Panc1 (cell line): Measurements from ENCODE around the gene KRT72. TPM values are rescaled to one million over a fixed set of nuclear protein-coding genes. Genes with fewer than 3 reads are reported as not detected.

Experiments used
- ATAC-seq: fragments of 200-7000 bp; cut with Tn5 transposase; 2 replicates; pipeline ENCODE4 v1.9.1; 2020; ENCODE audit warnings: mild to moderate bottlenecking, moderate library complexity
- BruUV-seq: library from RNA; stranded (reverse); fragments of 400-500 nt; replicated peaks from 2 replicates; lab custom pipeline; 2021; lab: Mats Ljungman, UMichigan
- CTCF ChIA-PET: fragments of 300-600 bp; sonication (Branson Sonifier 250); formaldehyde crosslinking; loops from one replicate; lab custom pipeline; 2022; ENCODE audit warnings: antibody characterized with exemption; lab: Charles Lee
- POLR2A ChIA-PET: fragments of 300-600 bp; sonication (Branson Sonifier 250); formaldehyde crosslinking; loops from one replicate; lab custom pipeline; 2022; ENCODE audit warnings: antibody characterized with exemption; lab: Charles Lee
- DNase-seq: peaks from one replicate; pipeline ENCODE4 v3.0.0-alpha.2; 2010; ENCODE audit warnings: low read depth, low spot score
- H3K27ac ChIP-seq: 2 replicates; pipeline ENCODE4 v1.5.1; 2011; ENCODE audit warnings: mild to moderate bottlenecking, low read length, inconsistent platforms
- H3K27me3 ChIP-seq: fragments of 200-500 bp; sonication (Bioruptor generic); 2 replicates; pipeline ENCODE4 v1.6.0; 2014; ENCODE audit warnings: low read length, inconsistent platforms; ENCODE audit not compliant: control insufficient read depth, insufficient read depth
- H3K36me3 ChIP-seq: fragments of 200-500 bp; sonication (Bioruptor generic); 2 replicates; pipeline ENCODE4 v1.5.1; 2014; ENCODE audit warnings: inconsistent platforms, mild to moderate bottlenecking, low read length, moderate library complexity; ENCODE audit not compliant: control insufficient read depth, insufficient read depth
- H3K4me1 ChIP-seq: 2 replicates; pipeline ENCODE4 v1.5.1; 2011; ENCODE audit warnings: inconsistent platforms, mild to moderate bottlenecking, low read length, moderate library complexity; ENCODE audit not compliant: control insufficient read depth, insufficient read depth
- H3K4me3 ChIP-seq, 2 experiments: 2 replicates each; pipeline ENCODE4 v1.5.1; 2011 to 2012; ENCODE audit warnings: low read depth in 2 of 2, low read length in 2 of 2, mild to moderate bottlenecking in 2 of 2, inconsistent platforms in 1 of 2, moderate library complexity in 1 of 2
- H3K9me3 ChIP-seq: fragments of 200-500 bp; sonication (Bioruptor generic); 2 replicates; pipeline ENCODE4 v1.5.1; 2014; ENCODE audit warnings: low read depth, mild to moderate bottlenecking, inconsistent platforms, low read length, moderate library complexity; ENCODE audit not compliant: control insufficient read depth, insufficient read depth
- POLR2AphosphoS5 ChIP-seq: IDR thresholded peaks from 2 replicates; pipeline ENCODE4 v1.6.1; 2012; ENCODE audit warnings: mild to moderate bottlenecking, low read depth, low read length, moderate library complexity
- SIN3A ChIP-seq: IDR thresholded peaks from 2 replicates; pipeline ENCODE4 v1.6.1; 2012; ENCODE audit warnings: low read depth, mild to moderate bottlenecking, low read length, moderate library complexity, borderline replicate concordance; ENCODE audit not compliant: insufficient read depth
- TCF7L2 ChIP-seq: IDR thresholded peaks from 2 replicates; pipeline ENCODE4 v1.6.1; 2011; ENCODE audit warnings: mild to moderate bottlenecking, low read depth, low read length, inconsistent platforms
- in situ Hi-C: cut with HindIII; loops from 2 replicates; pipeline ENCODE4 v1.10.0; 2016; ENCODE audit warnings: low sequenced_read_pairs, low pct_unique_long_range_greater_than_20kb
- intact Hi-C: fragments of 100-400 bp; cut with micrococcal nuclease; formaldehyde crosslinking; loops from one replicate; pipeline ENCODE4 v1.10.0; 2022; ENCODE audit not compliant: unreplicated experiment
- total RNA-seq: library from RNA; stranded (reverse); gene quantifications from one replicate; pipeline ENCODE4 v1.2.1, GENCODE V29; 2021; ENCODE audit not compliant: unreplicated experiment
- TF ChIP-seq, protein P1 (sequence below): fragments of 450-650 bp; IDR thresholded peaks from 2 replicates; pipeline ENCODE4 v1.5.1; 2017; ENCODE audit warnings: mild to moderate bottlenecking
- TF ChIP-seq, protein P2 (sequence below), 2 experiments: IDR thresholded peaks; 2 replicates each; pipeline ENCODE4 v1.6.1; 2011 to 2012; ENCODE audit warnings: low read depth in 2 of 2, control low read depth in 1 of 2, low read length in 1 of 2, mild to moderate bottlenecking in 1 of 2, moderate library complexity in 1 of 2; ENCODE audit not compliant: insufficient read depth in 1 of 2

KRT72 gene
- total RNA-seq, 1 experiment from 2014 or later: not detected

DNA sequence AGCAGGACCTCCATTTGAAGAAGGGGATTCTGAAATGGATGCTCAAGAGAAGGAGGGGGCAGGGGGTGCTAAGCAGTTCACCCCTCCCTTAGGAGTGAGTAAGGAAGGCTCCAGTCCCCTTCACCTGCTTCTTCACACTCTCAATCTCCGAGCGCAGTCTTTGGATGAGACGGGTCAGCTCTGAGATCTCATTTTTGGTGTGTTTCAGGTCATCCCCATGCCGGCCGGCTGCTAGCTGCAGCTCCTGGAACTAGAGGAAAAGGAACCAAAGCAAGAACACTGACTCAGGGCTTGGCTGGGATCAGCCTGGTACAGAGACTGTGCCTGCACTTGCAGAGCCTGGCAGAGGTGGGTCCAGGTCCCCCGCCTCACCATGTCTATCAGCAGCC lies 9.8 kb upstream of the KRT72 start:
- DNase-seq (no peak), ATAC-seq (no peak)
- no peaks in the 10 kb centered on the region for H3K4me1 ChIP-seq
- ChIA-PET CTCF (no interaction called here), POLR2A (interaction anchor here (0.7 kb wide), 1 partner anchor 141 kb away, joined by 5 read pairs; no protein-coding TSS in a partner anchor)
- TF ChIP-seq, protein P1, sequence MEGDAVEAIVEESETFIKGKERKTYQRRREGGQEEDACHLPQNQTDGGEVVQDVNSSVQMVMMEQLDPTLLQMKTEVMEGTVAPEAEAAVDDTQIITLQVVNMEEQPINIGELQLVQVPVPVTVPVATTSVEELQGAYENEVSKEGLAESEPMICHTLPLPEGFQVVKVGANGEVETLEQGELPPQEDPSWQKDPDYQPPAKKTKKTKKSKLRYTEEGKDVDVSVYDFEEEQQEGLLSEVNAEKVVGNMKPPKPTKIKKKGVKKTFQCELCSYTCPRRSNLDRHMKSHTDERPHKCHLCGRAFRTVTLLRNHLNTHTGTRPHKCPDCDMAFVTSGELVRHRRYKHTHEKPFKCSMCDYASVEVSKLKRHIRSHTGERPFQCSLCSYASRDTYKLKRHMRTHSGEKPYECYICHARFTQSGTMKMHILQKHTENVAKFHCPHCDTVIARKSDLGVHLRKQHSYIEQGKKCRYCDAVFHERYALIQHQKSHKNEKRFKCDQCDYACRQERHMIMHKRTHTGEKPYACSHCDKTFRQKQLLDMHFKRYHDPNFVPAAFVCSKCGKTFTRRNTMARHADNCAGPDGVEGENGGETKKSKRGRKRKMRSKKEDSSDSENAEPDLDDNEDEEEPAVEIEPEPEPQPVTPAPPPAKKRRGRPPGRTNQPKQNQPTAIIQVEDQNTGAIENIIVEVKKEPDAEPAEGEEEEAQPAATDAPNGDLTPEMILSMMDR: no peak
- TF ChIP-seq TCF7L2: no peak
- no peaks in the 10 kb centered on the region for H3K9me3 ChIP-seq
- H3K4me3 ChIP-seq: no peak overlapping the region
- H3K36me3 ChIP-seq: no peaks in the 10 kb centered on the region
- H3K27me3 ChIP-seq: peaks cover 8% of the 10 kb centered on the region
- H3K27ac ChIP-seq: no peak overlapping the region
- no TSS peak for BruUV-seq
- intact Hi-C loops: no loop called here
- in situ Hi-C loops: no loop called here

DNA sequence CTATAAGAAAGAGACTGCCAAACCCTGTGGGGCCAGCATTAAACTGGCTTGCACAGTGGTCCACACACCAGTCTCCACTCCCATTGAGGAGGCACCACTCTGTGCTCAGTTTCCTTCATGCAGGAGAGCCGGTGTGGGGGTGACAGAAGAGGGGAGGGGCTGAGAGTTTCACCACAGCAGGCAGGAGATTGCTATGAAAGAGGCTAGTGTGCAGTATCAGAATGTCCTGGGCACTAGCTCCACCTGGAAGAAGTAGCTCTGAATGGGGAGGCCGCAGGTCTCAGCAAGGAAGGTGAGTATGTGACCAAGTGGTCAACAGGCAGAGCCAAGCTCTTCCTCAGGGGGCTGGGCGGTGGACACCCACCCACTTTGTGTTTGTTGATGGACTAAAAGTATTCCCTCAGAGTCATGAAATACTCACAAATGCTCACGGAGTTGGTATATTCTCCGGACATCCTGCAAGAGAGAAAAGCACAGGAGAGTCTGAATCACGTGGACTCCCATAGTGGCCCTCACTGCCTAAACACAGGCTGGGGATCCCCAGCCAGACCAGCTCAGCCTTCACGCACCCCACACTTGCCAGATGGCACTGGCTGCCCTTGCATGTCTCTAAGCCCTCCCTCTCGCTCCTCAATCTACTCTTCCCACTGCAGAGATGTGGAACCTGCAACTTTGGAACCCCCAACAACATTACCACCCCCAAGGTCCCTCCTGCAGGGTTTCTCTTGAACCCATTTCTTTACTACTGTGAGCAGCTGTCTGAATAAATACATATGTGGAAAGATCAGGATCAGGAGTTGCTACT lies 7.8 kb upstream of the KRT72 start:
- no peaks in the 10 kb centered on the region for H3K36me3 ChIP-seq
- BruUV-seq: no TSS peak
- ChIA-PET CTCF (interaction anchor here (1.1 kb wide), 1 partner anchor 262 kb away, joined by 3 read pairs; no protein-coding TSS in a partner anchor), POLR2A (no interaction called here)
- ATAC-seq (no peak), DNase-seq (no peak)
- no peaks in the 10 kb centered on the region for H3K9me3 ChIP-seq
- no peak overlapping the region for H3K4me3 ChIP-seq
- H3K27me3 ChIP-seq: peaks cover 8% of the 10 kb centered on the region
- H3K4me1 ChIP-seq: no peaks in the 10 kb centered on the region
- in situ Hi-C loops (no loop called here), intact Hi-C loops (no loop called here)
- TF ChIP-seq SIN3A (no peak), TCF7L2 (no peak), POLR2AphosphoS5 (no peak)
- TF ChIP-seq, protein P2, sequence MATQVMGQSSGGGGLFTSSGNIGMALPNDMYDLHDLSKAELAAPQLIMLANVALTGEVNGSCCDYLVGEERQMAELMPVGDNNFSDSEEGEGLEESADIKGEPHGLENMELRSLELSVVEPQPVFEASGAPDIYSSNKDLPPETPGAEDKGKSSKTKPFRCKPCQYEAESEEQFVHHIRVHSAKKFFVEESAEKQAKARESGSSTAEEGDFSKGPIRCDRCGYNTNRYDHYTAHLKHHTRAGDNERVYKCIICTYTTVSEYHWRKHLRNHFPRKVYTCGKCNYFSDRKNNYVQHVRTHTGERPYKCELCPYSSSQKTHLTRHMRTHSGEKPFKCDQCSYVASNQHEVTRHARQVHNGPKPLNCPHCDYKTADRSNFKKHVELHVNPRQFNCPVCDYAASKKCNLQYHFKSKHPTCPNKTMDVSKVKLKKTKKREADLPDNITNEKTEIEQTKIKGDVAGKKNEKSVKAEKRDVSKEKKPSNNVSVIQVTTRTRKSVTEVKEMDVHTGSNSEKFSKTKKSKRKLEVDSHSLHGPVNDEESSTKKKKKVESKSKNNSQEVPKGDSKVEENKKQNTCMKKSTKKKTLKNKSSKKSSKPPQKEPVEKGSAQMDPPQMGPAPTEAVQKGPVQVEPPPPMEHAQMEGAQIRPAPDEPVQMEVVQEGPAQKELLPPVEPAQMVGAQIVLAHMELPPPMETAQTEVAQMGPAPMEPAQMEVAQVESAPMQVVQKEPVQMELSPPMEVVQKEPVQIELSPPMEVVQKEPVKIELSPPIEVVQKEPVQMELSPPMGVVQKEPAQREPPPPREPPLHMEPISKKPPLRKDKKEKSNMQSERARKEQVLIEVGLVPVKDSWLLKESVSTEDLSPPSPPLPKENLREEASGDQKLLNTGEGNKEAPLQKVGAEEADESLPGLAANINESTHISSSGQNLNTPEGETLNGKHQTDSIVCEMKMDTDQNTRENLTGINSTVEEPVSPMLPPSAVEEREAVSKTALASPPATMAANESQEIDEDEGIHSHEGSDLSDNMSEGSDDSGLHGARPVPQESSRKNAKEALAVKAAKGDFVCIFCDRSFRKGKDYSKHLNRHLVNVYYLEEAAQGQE (IDR thresholded peaks at IDR 0.05; ENCODE audit: insufficient read depth in 1 of 2, low read depth in 2 of 2, low read length in 1 of 2): no peak
- TF ChIP-seq, protein P1: no peak
- H3K27ac ChIP-seq: no peak overlapping the region
